HG03066 (cell line): ENCODE data around the gene BBS7.

ENCODE experiments used
- ATAC-seq: cut with Tn5 transposase; IDR thresholded peaks from one replicate; pipeline ENCODE4 v1.9.1; 2021; ENCODE audit warnings: low read depth; ENCODE audit not compliant: unreplicated experiment

BBS7 gene

DNA sequence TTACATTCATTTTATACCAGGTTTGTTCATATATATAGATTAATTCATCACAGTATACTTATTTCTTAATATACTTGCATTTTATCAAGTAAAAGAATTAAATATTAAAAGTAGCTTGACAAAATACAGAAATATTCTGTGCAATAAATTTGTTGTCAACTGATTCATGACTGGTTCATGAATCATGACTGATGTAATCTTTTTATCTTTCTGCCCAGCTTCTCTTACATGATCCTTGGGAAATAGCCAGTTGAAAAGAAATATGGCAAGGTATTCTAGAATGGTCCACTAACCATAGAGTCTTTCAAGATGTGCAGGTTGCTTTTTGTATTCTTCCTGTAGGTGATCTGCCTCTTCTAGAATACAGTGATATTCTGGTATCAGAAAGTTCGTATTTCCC, 42.4 kb downstream of the BBS7 start:
- no peak for ATAC-seq

DNA sequence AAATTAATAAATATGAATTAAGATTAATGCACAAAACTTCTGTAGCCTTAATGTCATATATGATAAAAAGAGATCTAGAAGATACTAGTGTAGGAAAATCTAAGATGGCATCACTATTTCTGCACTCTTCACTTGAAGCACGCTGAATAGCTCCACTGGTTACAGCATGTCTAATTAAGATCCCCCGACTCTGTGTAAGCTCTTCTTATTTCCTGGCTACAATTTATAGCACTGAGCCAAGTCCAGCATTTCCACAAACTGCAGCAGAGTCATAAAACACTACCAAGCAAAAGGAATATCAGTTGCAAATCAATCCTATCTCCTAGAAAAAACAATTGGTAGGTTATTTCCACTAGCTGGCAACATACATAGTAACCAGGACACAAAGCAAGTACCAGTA, 45.3 kb downstream of the BBS7 start:
- no peak for ATAC-seq

DNA sequence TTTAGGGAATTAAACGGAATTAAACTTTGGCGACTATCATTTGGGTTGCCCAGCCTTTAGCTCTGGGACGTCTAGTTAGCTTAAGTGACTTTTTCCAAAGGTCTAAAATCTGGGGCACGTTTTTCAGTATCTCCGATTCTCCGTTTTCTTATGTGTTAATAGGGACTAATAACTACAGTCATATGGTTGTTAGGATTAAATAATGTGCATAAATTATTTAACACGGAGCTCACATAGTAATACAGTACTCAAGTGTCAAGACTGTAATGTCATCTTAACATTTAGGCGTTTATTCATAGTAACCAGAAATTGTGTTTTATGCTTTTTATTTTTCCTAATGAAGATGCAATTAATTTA, 46.1 kb downstream of the BBS7 start:
- ATAC-seq = no peak

DNA sequence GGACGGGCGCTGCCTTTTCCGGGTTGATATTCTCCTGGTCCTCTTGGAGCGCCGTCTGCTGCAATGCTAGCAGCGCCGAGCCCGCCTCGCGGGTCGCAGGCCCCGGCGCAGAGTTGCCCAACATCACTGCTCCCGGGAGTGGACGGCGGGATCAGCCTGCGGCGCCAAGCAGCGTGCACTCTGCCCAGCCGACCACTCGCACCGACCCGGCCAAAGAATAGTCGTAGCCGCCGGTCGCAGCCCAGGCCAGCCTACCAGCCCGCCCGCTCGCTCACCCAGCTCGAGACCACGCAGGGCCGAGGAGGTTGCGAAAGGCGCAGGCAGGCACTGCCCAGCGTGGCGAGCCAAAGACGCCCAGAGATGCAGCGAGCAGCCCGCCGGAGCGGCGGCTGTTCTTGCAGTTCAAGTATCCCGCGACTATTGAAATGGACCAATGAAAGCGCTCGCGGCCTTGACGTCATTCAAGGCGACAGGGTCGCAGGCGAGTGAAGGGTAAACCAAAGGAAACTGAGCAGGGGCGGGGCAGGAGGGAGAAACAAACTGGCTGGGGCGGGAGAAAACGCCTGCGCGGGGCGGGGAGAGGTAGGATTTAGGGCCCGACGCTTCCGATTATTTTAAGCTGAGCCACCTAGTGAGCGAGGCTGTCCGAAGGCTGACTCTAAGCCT, 46.6 kb downstream of the BBS7 start, which contains the start of gene CCNA2:
TSS of gene CCNA2 (minus strand) at position 379 of the 666 bp plus-strand sequence. CDS start at position 124, 255 bp downstream.
- ATAC-seq = peak; percentile 91

DNA sequence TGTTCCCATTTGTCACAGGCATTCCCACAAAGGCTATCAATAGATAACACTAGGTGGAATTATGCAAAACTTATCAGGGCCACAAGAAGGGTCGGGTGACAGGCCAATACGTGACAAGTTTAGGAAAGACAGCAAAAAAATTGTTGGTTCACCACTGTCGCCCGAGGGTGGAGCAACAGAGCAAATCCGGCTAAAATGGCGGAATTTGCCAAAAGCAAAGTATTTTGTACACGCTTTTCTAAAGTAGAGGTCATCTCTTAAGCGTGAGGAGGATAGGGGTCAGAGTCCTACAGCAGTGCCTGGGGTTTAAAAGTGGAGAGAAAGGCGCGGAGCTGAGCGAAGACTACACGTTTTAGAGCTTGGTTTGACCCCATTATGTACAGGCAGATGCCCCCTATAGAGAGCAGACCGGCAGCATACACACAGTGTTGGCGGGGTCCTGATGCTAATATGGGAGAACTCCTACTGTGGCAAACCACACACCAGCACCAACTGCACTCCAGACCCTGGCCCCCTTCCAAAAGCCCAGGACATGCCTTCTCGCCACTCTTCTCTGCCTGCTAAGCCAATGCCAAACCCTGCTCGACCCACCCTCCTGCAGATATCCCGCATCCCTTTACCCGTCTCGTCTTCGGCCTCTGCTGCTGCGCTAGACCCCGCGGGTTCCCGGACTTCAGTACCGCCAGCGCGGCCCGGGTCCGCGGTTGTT, 47.3 kb downstream of the BBS7 start:
- ATAC-seq = peak; percentile 43

DNA sequence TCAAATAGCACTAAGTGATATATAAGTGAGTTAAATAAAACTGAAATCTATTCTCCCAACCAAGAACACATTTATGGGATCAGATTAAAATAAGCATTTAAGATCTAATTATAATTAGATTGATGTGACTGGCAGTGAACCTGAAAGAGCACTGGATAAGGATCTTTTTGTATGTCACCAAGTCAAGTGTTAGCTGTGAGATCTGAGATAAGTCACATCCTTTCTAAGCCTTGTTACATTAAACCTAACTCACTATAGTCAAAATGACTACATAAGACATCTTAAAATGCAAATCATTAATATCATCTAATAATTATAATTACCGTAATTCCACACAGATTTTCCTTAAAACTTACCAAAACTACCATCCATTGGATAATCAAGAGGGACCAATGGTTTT, 48.2 kb downstream of the BBS7 start:
- no peak for ATAC-seq

DNA sequence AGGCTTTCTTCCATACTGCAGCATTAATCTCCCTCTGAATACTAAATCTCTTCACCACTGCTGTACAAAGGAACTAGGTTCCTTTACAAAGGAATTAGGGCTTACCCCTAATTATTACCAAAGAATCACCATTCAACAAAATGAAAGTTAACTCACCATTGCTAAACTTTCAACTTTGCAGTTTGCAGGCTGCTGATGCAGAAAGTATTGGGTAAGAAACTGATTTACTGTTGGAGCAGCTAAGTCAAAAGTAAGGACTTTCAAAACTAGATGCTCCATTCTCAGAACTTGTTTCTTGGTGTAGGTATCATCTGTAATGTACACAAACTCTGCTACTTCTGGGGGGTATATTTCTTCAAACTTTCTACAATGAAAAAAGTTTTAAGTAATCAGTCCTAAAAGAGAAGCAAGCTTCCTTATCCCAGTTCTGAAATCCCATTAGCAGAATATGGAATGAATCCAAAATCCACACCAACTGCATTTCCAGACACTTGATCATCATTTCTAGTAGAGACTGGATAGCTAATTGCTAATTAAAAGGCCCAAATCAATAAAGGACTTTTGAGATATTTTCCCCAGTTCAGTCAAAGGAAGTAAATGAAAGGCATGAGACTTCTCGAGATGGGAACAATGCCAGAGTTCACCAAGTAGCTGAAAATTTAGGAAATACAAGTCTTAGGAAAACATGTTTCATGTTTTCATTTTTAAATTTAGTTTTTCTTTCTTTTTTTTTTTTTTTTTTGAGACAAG, 50.9 kb downstream of the BBS7 start:
- no peak for ATAC-seq

DNA sequence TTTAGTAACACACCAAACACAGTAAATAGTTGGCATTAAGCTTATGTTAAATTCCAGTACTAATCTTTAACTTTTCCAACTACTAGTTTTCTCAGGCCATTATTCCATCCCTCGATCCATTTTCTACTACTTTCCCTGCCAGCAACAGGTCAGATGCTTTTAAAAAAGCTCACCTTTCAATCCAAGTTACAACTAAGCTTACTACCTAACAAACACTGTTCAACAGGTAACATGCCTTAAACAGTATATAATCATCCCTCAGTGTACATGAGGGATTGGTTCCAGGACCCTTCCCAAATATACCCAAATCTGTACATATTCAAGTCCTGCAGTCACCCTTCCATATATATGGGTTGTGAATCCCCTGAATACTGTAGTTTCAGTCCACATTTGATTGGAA, 52.1 kb downstream of the BBS7 start:
- no peak for ATAC-seq

DNA sequence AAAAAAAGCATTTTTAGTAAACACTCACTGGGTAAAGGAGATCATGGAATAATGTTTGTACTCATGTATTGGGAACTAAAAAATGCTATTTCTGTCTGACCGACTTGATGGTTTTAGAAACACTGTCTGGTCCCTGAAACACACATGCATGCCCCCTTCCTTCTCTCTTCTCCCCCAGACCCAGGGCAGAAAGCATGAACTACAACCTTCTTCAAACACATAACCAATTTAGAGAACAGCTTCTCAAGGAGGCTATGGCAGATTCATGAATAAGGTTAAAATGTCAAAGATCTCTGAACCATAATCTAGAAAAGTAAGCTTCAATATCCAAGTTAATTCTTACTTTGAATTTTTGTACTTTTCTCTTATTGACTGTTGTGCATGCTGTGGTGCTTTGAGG, 52.6 kb downstream of the BBS7 start:
- ATAC-seq = no peak

DNA sequence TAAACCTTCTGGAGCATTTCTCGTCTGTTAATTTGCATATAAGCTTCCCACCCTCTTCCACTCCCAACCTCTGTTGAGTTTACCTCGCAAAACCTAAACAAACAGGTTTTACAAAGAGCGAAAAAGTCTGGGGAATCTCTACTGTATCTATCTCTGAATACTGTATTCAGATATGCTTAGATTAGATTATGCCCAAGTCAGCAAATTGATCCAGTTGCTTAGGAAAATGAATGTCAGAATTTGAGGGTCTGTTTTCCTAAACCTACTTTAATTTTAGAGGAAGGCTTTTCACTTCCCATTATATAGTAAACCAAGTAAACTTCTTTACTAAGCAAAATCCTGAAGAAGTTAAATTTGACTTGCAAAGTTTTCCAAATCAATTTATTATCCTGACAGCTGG, 53.3 kb downstream of the BBS7 start:
- ATAC-seq = no peak

DNA sequence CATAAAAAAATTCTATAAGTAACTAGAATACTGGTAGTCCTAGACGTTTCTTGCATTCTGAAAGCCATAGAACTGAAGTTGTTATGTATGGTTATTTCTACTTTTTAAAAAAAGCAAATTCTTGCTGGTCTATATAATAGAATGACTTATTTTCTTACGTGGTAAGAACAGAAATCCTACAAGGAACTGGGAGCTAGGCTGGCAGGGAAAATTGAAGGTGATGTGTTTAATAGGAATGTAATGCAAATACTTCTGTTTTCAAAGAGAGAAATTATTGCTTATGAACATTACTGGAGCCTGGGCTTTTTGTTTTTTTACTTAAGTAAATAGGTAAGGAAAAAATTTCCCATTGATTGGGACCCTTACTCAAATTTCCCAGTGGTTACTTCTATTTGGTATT, 55.5 kb downstream of the BBS7 start:
- no peak for ATAC-seq

DNA sequence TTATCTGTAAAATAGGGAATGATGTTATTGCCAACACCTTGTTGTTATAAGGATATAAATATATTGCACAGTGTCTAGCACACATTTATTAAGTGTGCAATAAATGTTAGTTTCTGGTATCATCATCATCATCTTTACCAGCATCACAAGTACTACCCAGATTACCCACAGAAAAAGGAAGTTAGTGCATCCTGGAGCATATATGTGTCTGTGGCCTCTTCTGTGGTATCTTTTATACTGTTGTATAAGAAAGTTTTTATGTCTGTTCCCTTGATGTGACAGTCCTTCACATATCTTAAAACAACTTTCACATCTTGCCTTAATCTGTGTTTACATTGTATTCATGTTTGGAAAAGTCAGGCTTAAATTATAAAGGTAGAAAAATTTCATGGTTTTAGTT, 59.2 kb downstream of the BBS7 start:
- no peak for ATAC-seq

DNA sequence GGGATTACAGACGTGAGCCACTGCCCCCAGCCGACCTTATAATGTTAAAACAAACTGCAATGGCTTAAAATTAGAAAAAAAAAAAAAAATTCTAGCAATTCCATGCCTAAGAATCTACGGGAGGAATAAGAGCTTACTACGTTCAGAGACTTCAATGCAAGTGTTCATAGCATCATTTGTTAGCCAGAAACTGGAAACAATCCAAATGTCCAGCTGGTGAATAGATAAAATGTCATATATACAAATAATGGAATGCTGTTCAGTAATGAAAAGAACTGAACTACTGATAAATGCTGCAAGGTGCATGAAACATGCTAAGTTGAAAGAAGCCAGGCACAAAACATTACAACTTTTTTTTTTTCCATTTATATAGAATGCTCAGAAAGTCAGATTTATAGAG, 63.9 kb downstream of the BBS7 start:
- no peak for ATAC-seq

DNA sequence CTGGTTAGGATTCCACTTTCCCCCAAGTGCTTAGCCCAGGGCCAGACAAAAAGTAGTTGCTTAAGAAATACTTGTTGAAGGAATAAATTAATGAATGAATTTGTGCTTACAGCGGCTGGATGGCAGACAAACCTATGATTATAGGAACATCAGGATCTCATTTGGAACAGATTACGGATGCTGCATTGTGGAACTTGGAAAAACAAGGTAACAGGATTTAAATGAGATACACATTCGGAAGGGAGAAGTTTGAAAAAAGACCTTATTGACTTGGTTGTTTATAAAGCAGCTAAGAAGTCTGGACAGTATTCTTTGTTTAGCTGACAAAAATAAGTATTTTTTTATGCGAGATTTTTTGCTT, 68.6 kb downstream of the BBS7 start:
- ATAC-seq = no peak

DNA sequence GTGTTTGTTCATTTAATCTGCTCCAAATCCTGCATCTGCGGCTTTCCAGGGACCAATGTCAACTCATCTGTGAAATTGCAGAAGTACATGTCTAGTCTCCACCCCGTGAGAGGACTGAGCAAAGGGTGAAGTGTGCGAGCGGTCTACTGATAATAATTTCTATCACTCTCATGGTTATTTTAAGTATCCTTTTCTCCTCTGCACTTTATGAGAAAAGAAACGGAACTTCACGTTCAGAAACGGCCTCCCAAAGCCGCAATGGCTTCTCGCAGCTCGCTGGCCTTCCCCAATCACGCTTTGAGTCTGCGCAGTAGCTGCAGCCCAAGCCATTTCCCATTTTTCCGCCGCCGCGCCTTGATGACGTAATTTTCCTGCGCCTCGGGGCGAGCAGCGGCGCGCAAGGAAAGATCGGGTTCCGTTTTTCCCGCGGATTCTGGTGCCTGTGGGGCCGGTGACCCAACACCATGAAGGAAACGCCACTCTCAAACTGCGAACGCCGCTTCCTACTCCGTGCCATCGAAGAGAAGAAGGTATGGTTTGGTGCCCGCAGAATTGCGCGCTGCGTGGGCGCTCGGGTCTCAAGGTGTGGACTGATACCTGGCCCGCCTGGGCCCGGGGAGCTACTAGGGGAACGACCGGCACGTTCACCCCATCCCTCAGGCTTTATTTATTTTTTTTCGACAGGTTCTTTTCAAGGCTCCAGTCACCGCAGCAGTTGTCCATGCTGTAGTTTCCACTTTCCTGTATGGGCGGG, 69.1 kb downstream of the BBS7 start, which contains the start of gene EXOSC9:
TSS of gene EXOSC9 (plus strand) at position 363 of the 754 bp plus-strand sequence. CDS start at position 465, 102 bp downstream.
- peak; percentile 83 for ATAC-seq

DNA sequence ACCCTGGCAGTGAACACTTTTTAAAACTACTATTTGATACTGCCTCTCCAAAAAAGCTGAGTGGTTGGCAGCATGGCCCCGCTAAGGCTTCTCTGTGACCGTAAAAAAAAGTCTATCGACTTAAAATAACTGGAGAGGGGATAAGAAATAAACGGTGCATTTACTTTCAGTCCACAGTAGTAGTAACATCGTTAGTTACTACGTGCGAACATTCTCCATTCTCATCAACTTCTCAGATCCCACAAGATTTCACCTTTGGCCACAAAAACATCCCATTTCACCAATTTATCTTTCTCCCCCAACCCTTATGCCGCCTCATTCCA, 69.7 kb downstream of the BBS7 start:
- ATAC-seq = peak; percentile 29

DNA sequence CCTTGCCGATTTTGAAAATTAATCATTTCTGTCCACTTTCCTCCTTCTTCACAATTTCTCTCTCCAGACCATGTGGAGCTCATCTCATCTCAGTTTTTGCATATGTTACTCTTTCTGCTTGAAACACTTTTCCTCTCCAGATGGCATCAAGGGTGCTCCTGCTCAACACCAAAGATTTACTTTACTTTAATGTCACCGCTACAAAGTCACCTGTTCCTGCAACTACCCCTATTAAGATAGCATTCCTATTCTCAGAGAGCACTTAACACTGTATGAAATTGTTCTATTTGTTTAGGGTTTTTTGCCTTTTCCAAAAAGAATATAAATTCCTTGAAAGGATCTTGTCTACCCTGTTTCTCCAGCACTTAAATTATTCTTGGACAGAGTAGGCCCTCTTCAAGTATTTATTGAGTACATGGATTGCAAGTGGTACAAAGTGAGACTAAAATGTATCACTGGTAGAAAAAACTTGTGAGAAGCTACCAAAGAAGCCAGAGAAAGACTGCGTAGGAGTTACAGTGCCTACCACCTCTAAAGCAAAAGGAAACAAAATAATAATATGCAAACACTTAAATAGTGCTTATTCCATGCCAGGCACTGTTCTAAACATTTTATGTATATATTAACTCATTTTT, 70.3 kb downstream of the BBS7 start:
- no peak for ATAC-seq

DNA sequence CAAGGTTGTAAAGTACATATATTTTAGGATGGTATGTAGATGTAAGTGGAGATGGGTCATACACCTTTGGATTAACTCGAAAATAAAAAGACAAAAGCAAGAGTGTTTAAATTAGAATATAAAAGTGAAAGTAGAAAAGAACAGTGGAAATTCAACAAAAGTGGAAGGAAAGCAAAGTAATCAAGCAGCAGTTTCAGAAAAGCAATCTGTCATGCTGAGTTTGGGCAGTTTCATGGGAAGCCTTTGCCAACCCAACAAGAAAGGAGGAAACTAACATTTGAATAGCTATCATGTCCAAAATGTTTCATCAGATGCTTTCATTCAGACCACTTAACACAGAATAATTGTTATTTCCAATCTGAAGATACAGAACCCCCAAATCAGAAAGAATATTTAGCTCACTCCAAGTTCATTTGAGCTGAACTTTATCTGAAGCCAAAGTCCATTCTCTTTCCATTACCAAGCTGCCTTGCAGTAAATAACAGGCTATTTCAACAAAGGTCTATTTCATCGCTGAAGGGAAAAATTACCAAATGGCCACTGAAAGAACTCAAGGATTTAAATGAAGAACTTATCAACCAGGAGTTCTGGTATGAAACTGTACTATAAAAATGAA, 71.0 kb downstream of the BBS7 start:
- no peak for ATAC-seq

DNA sequence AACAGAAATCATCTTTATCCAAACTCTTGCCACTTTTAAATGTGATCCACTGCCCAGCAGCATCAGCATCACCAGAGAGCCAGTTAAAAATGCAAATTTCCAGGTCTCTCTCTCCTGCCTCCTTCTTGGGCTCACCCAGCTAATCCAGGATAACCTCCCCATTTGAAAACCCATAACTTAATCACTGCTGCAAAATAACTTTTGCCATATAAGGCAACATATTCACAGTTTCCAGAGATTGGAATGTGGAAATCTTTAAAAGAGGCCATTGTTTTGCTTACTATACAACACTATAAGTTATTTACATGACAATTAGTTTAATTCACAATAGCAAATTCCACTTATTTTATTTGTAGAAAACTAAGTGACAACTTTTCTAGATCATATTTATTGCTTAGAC, 74.0 kb downstream of the BBS7 start:
- ATAC-seq = no peak

DNA sequence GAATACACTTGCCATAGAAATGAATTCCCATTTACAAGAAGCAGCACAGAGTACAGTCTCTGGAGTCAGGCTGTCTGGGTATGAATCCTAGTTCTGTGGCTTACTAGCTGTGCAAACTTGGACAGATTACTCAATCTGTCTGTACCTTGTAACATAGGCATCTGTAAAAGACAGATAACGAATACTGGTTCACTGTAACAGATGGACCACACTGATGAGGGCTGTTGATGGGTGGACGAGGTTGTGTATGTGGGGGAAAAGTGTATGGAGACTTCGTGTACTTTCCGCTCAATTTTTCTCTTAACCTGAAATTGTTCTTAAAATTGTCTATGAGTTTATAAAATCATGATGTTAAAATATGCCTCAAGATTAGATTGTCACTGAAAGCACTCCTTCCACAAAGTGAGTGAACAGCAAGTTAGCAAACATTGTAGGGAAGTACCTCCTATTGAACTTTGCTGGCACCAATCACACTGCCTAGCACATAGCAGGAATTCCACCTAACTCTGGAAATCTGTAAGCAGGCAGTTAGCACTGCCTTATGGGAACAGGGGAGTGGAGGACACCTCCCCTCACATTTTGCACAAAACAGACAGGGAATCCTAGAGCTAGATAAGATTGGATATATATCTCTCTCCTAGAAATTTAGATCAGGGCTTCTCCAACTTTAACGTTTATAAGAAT, 75.6 kb downstream of the BBS7 start:
- no peak for ATAC-seq
